ENCODE data around the gene PPM1L.

GRCh38 chr3:160919942-160920341, 163.9 kb downstream of the PPM1L start:
- TF ChIP-seq EZH2 (IDR thresholded peaks at IDR 0.05; ENCODE audit: borderline replicate concordance, insufficient read depth, low read depth, low read length, poor library complexity, severe bottlenecking) (no peak), CTCF (IDR thresholded peaks at IDR 0.05) (no peak)

Data from B cell (primary cell).